Smooth muscle cell (in vitro differentiated cells): Measurements from ENCODE around the gene KLHL29. TPM values are rescaled to one million over a fixed set of nuclear protein-coding genes. Genes with fewer than 3 reads are reported as not detected.

Experiments
- DNase-seq: peaks from one replicate; lab custom pipeline; 2025; ENCODE audit not compliant: unreplicated experiment; lab: John Stamatoyannopoulos, UW
- H2AFZ ChIP-seq: fragments of 200-600 bp; sonication (generic); 2 replicates; pipeline ENCODE4 v1.6.0; 2016; ENCODE audit warnings: antibody characterized with exemption, low read depth, mild to moderate bottlenecking
- H3F3A ChIP-seq: fragments of 200-600 bp; sonication (generic); 2 replicates; pipeline ENCODE4 v1.6.0; 2017; ENCODE audit warnings: antibody characterized with exemption, low read depth
- H3K27ac ChIP-seq: fragments of 200-600 bp; sonication (generic); 2 replicates; pipeline ENCODE4 v1.5.1; 2016; ENCODE audit warnings: low read depth, mild to moderate bottlenecking
- H3K27me3 ChIP-seq: fragments of 200-600 bp; sonication (generic); 2 replicates; pipeline ENCODE4 v1.6.1; 2016; ENCODE audit warnings: low read depth, mild to moderate bottlenecking
- H3K36me3 ChIP-seq: fragments of 200-600 bp; sonication (generic); 2 replicates; pipeline ENCODE4 v1.5.1; 2016; ENCODE audit warnings: low read depth
- H3K4me1 ChIP-seq: fragments of 200-600 bp; sonication (generic); 2 replicates; pipeline ENCODE4 v1.5.1; 2016; ENCODE audit warnings: low read depth
- H3K4me2 ChIP-seq: fragments of 200-600 bp; sonication (generic); 2 replicates; pipeline ENCODE4 v1.6.0; 2016; ENCODE audit warnings: mild to moderate bottlenecking
- H3K4me3 ChIP-seq: fragments of 200-600 bp; sonication (generic); 2 replicates; pipeline ENCODE4 v1.5.1; 2016; ENCODE audit warnings: mild to moderate bottlenecking
- H3K79me2 ChIP-seq: fragments of 200-600 bp; sonication (generic); 2 replicates; pipeline ENCODE4 v1.6.0; 2016; ENCODE audit warnings: low read depth, mild to moderate bottlenecking
- H3K9ac ChIP-seq: fragments of 200-600 bp; sonication (generic); 2 replicates; pipeline ENCODE4 v1.6.0; 2016; ENCODE audit warnings: low read depth
- H3K9me3 ChIP-seq: fragments of 200-600 bp; sonication (generic); replicated peaks from 2 replicates; pipeline ENCODE4 v1.5.1; 2016; ENCODE audit warnings: low read depth
- H4K20me1 ChIP-seq: fragments of 200-600 bp; sonication (generic); 2 replicates; pipeline ENCODE4 v1.6.0; 2016; ENCODE audit warnings: low read depth
- CTCF ChIP-seq: fragments of 200-600 bp; sonication (generic); IDR thresholded peaks from 2 replicates; pipeline ENCODE4 v1.5.1; 2017; ENCODE audit warnings: borderline replicate concordance, mild to moderate bottlenecking, antibody characterized with exemption; ENCODE audit not compliant: insufficient read depth, poor library complexity, severe bottlenecking
- WGBS: methylation state at CpG from one replicate; pipeline ENCODE4 v1.1.7; 2016; ENCODE audit warnings: low lambda C conversion rate; 5-methylcytosine and 5-hydroxymethylcytosine counted together
- polyA plus RNA-seq: library from polyadenylated mRNA; unstranded; fragments of >200 nt; fragmentation: Nextera tagmentation; extraction: Ambion mirVana; gene quantifications from 2 replicates; pipeline ENCODE4 v1.2.1, GENCODE V29; 2016
- total RNA-seq: library from RNA; depleted of rRNA; stranded (reverse); fragments of >200 nt; gene quantifications from 2 replicates; pipeline ENCODE4 v1.2.3, GENCODE V29; 2014

Gene KLHL29
- total and polyA plus RNA-seq, 2 experiments from 2014 or later: 3.1 to 6.6 TPM

GRCh38 chr2:23683001-23683400, 298.0 kb downstream of the KLHL29 start:
- H2AFZ ChIP-seq: no peak overlapping the region
- no peaks in the 10 kb centered on the region for H4K20me1 ChIP-seq
- no peak overlapping the region for H3K4me3 ChIP-seq
- no peak overlapping the region for H3K9ac ChIP-seq
- 98% methylated on average over 7 of the region's 7 CpGs for WGBS
- no peak for TF ChIP-seq CTCF
- H3K36me3 ChIP-seq: no peaks in the 10 kb centered on the region
- no peaks in the 10 kb centered on the region for H3K27me3 ChIP-seq
- peaks cover 5% of the 10 kb centered on the region for H3K4me1 ChIP-seq
- no peaks in the 10 kb centered on the region for H3F3A ChIP-seq
- no peak for DNase-seq
- no peak overlapping the region for H3K4me2 ChIP-seq
- no peaks in the 10 kb centered on the region for H3K79me2 ChIP-seq
- H3K27ac ChIP-seq: no peak overlapping the region
- H3K9me3 ChIP-seq: no peaks in the 10 kb centered on the region

GRCh38 chr2:23684395-23685176, 299.6 kb downstream of the KLHL29 start:
- H2AFZ ChIP-seq: no peak overlapping the region
- no peak overlapping the region for H3K27ac ChIP-seq
- H3F3A ChIP-seq: no peaks in the 10 kb centered on the region
- H3K4me3 ChIP-seq: no peak overlapping the region
- H3K79me2 ChIP-seq: no peaks in the 10 kb centered on the region
- 83% methylated on average over 19 of the region's 19 CpGs for WGBS
- no peak overlapping the region for H3K9ac ChIP-seq
- no peaks in the 10 kb centered on the region for H4K20me1 ChIP-seq
- no peaks in the 10 kb centered on the region for H3K36me3 ChIP-seq
- H3K27me3 ChIP-seq: no peaks in the 10 kb centered on the region
- TF ChIP-seq CTCF: no peak
- no peak for DNase-seq
- peaks cover 5% of the 10 kb centered on the region for H3K4me1 ChIP-seq
- H3K9me3 ChIP-seq: no peaks in the 10 kb centered on the region
- no peak overlapping the region for H3K4me2 ChIP-seq

- Histone ChIP-seq H3K27ac (no peak overlapping the region), H3K27me3 (no peaks in the 10 kb centered on the region), H3K9ac (no peak overlapping the region), H3F3A (no peaks in the 10 kb centered on the region), H2AFZ (no peak overlapping the region), H3K36me3 (no peaks in the 10 kb centered on the region), H3K9me3 (no peaks in the 10 kb centered on the region), H3K79me2 (no peaks in the 10 kb centered on the region), H3K4me1 (peaks cover 5% of the 10 kb centered on the region), H3K4me2 (no peak overlapping the region), H3K4me3 (no peak overlapping the region), H4K20me1 (no peaks in the 10 kb centered on the region)
- no peak for DNase-seq
- no peak for TF ChIP-seq CTCF
- 82% methylated on average over 12 of the region's 12 CpGs for WGBS
Observed at GRCh38 chr2:23685181-23685580, 300.2 kb downstream of the KLHL29 start.

GRCh38 chr2:23685706-23686105, 300.7 kb downstream of the KLHL29 start:
- H4K20me1 ChIP-seq: no peaks in the 10 kb centered on the region
- no peak for TF ChIP-seq CTCF
- H3K27me3 ChIP-seq: no peaks in the 10 kb centered on the region
- DNase-seq: no peak
- H3K79me2 ChIP-seq: no peaks in the 10 kb centered on the region
- WGBS: 97% methylated on average over 9 of the region's 9 CpGs
- H3K9ac ChIP-seq: no peak overlapping the region
- no peak overlapping the region for H2AFZ ChIP-seq
- H3K9me3 ChIP-seq: no peaks in the 10 kb centered on the region
- no peaks in the 10 kb centered on the region for H3K36me3 ChIP-seq
- no peak overlapping the region for H3K27ac ChIP-seq
- no peak overlapping the region for H3K4me2 ChIP-seq
- no peak overlapping the region for H3K4me3 ChIP-seq
- no peaks in the 10 kb centered on the region for H3F3A ChIP-seq
- peaks cover 5% of the 10 kb centered on the region for H3K4me1 ChIP-seq
